GM23338 (cell line): ENCODE results near the gene CALM1. TPM values are rescaled to one million over a fixed set of nuclear protein-coding genes. Genes with fewer than 3 reads are reported as not detected.

ENCODE experiments used
- ATAC-seq: fragments of 200-7000 bp; cut with Tn5 transposase; 3 replicates; pipeline ENCODE4 v1.9.1; 2020
- DNase-seq: peaks from one replicate; pipeline ENCODE4 v3.0.0-alpha.2; 2015; ENCODE audit warnings: low spot score
- H2AFZ ChIP-seq: fragments of 200-600 bp; sonication (generic); 2 replicates; pipeline ENCODE4 v1.8.0; 2016; ENCODE audit warnings: antibody characterized with exemption, mild to moderate bottlenecking, moderate library complexity
- H3F3A ChIP-seq: fragments of 200-600 bp; sonication (generic); replicated peaks from 2 replicates; pipeline ENCODE4 v1.8.0; 2017; ENCODE audit warnings: antibody characterized with exemption, mixed run types, low read depth
- H3K27ac ChIP-seq: fragments of 200-600 bp; sonication (generic); 2 replicates; pipeline ENCODE4 v1.6.1; 2016; ENCODE audit warnings: low read depth
- H3K27me3 ChIP-seq: fragments of 200-600 bp; sonication (generic); 2 replicates; pipeline ENCODE4 v1.8.0; 2016; ENCODE audit warnings: mild to moderate bottlenecking, mixed run types, moderate library complexity; ENCODE audit not compliant: insufficient read depth
- H3K36me3 ChIP-seq: fragments of 200-600 bp; sonication (generic); 2 replicates; pipeline ENCODE4 v1.8.0; 2016; ENCODE audit warnings: mild to moderate bottlenecking; ENCODE audit not compliant: insufficient read depth
- H3K4me1 ChIP-seq: fragments of 200-600 bp; sonication (generic); 2 replicates; pipeline ENCODE4 v1.8.0; 2016; ENCODE audit warnings: mild to moderate bottlenecking, moderate library complexity; ENCODE audit not compliant: insufficient read depth
- H3K4me2 ChIP-seq: fragments of 200-600 bp; sonication (generic); 2 replicates; pipeline ENCODE4 v1.7.1; 2017; ENCODE audit warnings: mixed run types
- H3K4me3 ChIP-seq: fragments of 200-600 bp; sonication (generic); 2 replicates; pipeline ENCODE4 v1.6.1; 2016; ENCODE audit warnings: mixed run types
- H3K79me2 ChIP-seq: fragments of 200-600 bp; sonication (generic); replicated peaks from 2 replicates; pipeline ENCODE4 v1.8.0; 2017; ENCODE audit warnings: mild to moderate bottlenecking; ENCODE audit not compliant: insufficient read depth
- H3K9me2 ChIP-seq: fragments of 200-600 bp; sonication (generic); 2 replicates; pipeline ENCODE4 v1.8.0; 2017; ENCODE audit not compliant: insufficient read depth
- H4K20me1 ChIP-seq: fragments of 200-600 bp; sonication (generic); replicated peaks from 2 replicates; pipeline ENCODE4 v1.8.0; 2017; ENCODE audit warnings: mild to moderate bottlenecking; ENCODE audit not compliant: insufficient read depth
- H3K27ac Mint-ChIP-seq: 2 replicates; pipeline ENCODE4 v1.8.0; 2020; ENCODE audit warnings: inconsistent platforms, mild to moderate bottlenecking, moderate library complexity, mixed read lengths
- H3K27me3 Mint-ChIP-seq: 3 replicates; pipeline ENCODE4 v1.8.0; 2022; ENCODE audit warnings: low read depth, mild to moderate bottlenecking, moderate library complexity, mixed read lengths, inconsistent platforms; ENCODE audit not compliant: insufficient read depth, poor library complexity
- H3K36me3 Mint-ChIP-seq: 3 replicates; pipeline ENCODE4 v1.8.0; 2021; ENCODE audit warnings: low read depth, mild to moderate bottlenecking, inconsistent platforms, moderate library complexity, mixed read lengths
- H3K4me1 Mint-ChIP-seq: 3 replicates; pipeline ENCODE4 v1.8.0; 2020; ENCODE audit warnings: mild to moderate bottlenecking, inconsistent platforms, mixed read lengths
- H3K4me3 Mint-ChIP-seq: 3 replicates; pipeline ENCODE4 v1.8.0; 2021; ENCODE audit warnings: moderate library complexity, mild to moderate bottlenecking, inconsistent platforms, mixed read lengths
- H3K9me3 Mint-ChIP-seq: 3 replicates; pipeline ENCODE4 v1.8.0; 2020; ENCODE audit warnings: moderate library complexity, mild to moderate bottlenecking, inconsistent platforms, mixed read lengths
- CREB1 ChIP-seq: fragments of 250-450 bp; sonication (Bioruptor Pico); IDR thresholded peaks from 2 replicates; pipeline ENCODE4 v1.5.0; 2020; ENCODE audit warnings: low read depth, mild to moderate bottlenecking, moderate library complexity
- CTCF ChIP-seq, 2 experiments: fragments of 200-600 bp in 1 of 2; sonication (generic) in 1 of 2; conservative IDR thresholded peaks; 2 replicates each; pipeline versions ENCODE4 v1.5.1 to v1.6.1; 2016 to 2017; ENCODE audit warnings: antibody characterized with exemption in 2 of 2, low read depth in 2 of 2, mild to moderate bottlenecking in 2 of 2, moderate library complexity in 1 of 2
- ETS1 ChIP-seq: IDR thresholded peaks from 2 replicates; pipeline ENCODE4 v1.6.1; 2016; ENCODE audit warnings: antibody characterized with exemption
- EZH2 ChIP-seq: fragments of 200-600 bp; sonication (generic); IDR thresholded peaks from one replicate; pipeline ENCODE4 v1.8.0; 2017; ENCODE audit warnings: antibody characterized with exemption, mild to moderate bottlenecking, low read depth; ENCODE audit not compliant: unreplicated experiment
- JUNB ChIP-seq: IDR thresholded peaks from one replicate; pipeline ENCODE4 v1.6.1; 2016; ENCODE audit warnings: antibody characterized with exemption; ENCODE audit not compliant: unreplicated experiment
- NANOG ChIP-seq: IDR thresholded peaks from 2 replicates; pipeline ENCODE4 v1.6.1; 2016; ENCODE audit warnings: antibody characterized with exemption, borderline replicate concordance
- POLR2AphosphoS5 ChIP-seq: IDR thresholded peaks from 2 replicates; pipeline ENCODE4 v1.6.1; 2016; ENCODE audit warnings: antibody characterized with exemption, low read depth
- REST ChIP-seq: IDR thresholded peaks from one replicate; pipeline ENCODE4 v1.6.1; 2018; ENCODE audit warnings: antibody characterized with exemption; ENCODE audit not compliant: unreplicated experiment
- STAT1 ChIP-seq: IDR thresholded peaks from one replicate; pipeline ENCODE4 v1.6.1; 2016; ENCODE audit warnings: antibody characterized with exemption; ENCODE audit not compliant: unreplicated experiment
- ZNF114 ChIP-seq: fragments of 250-450 bp; sonication (Bioruptor Pico); IDR thresholded peaks from 2 replicates; pipeline ENCODE4 v1.5.0; 2020; ENCODE audit warnings: mild to moderate bottlenecking, moderate library complexity
- ZNF331 ChIP-seq: fragments of 250-450 bp; sonication (Bioruptor Pico); IDR thresholded peaks from 2 replicates; pipeline ENCODE4 v1.5.0; 2020; ENCODE audit warnings: low read depth, mild to moderate bottlenecking, moderate library complexity
- ZNF462 ChIP-seq: fragments of 250-450 bp; sonication (Bioruptor Pico); IDR thresholded peaks from 2 replicates; pipeline ENCODE4 v1.5.0; 2020; ENCODE audit warnings: mild to moderate bottlenecking, moderate library complexity
- polyA plus RNA-seq: library from polyadenylated mRNA; unstranded; fragments of >200 nt; fragmentation: Nextera tagmentation; extraction: Ambion mirVana; gene quantifications from 2 replicates; pipeline ENCODE4 v1.2.1, GENCODE V29; 2016
- total RNA-seq: library from RNA; depleted of rRNA; stranded (reverse); fragments of >200 nt; shearing (Covaris generic); gene quantifications from 2 replicates; pipeline ENCODE4 v1.2.3, GENCODE V29; 2014

CALM1 gene
- total and polyA plus RNA-seq, 2 experiments from 2014 or later = 308 to 2,024 TPM

- Histone ChIP-seq H3K4me2 (no peak overlapping the region), H3K79me2 (peaks cover 17% of the 10 kb centered on the region), H4K20me1 (peaks cover 37% of the 10 kb centered on the region), H3K4me3 (no peak overlapping the region), H3K36me3 (peaks cover 44% of the 10 kb centered on the region), H3F3A (peaks cover 10% of the 10 kb centered on the region; the same call in 1 of the 2 replicates), H3K9me2 (no peaks in the 10 kb centered on the region), H3K27ac (peak overlapping the region; percentile 63; the same call in 1 of the 2 replicates), H3K4me1 (peaks cover 16% of the 10 kb centered on the region), H3K27me3 (no peaks in the 10 kb centered on the region), H2AFZ (no peak overlapping the region)
- Mint-ChIP-seq H3K27ac (no peak overlapping the region), H3K27me3 (peaks cover 2% of the 10 kb centered on the region), H3K4me1 (peaks cover 7% of the 10 kb centered on the region; the same call in 2 of the 3 replicates), H3K9me3 (no peaks in the 10 kb centered on the region), H3K4me3 (no peak overlapping the region), H3K36me3 (peaks cover 56% of the 10 kb centered on the region)
- ATAC-seq = no peak
- TF ChIP-seq CREB1 = no peak
- no peak for TF ChIP-seq JUNB
- TF ChIP-seq ETS1 = no peak
- TF ChIP-seq STAT1 = no peak
- no peak for TF ChIP-seq ZNF462 (CRISPR knock-in tag)
- TF ChIP-seq POLR2AphosphoS5 = no peak
- no peak for TF ChIP-seq NANOG
- TF ChIP-seq CTCF (conservative IDR thresholded peaks at IDR 0.05; ENCODE audit: low read depth in 2 of 2) = no peak
- TF ChIP-seq EZH2 = no peak
- no peak for TF ChIP-seq REST
- no peak for TF ChIP-seq ZNF114 (CRISPR knock-in tag)
- TF ChIP-seq ZNF331 = no peak
- no peak for DNase-seq
Observed at GRCh38 chr14:90405755-90406154, 8.9 kb downstream of the CALM1 start.
